NCI-H1105 (cell line): ENCODE data around the gene MYO7A.

Experiments
- DNase-seq: peaks from one replicate; lab custom pipeline; 2025; lab: John Stamatoyannopoulos, UW

Gene MYO7A

GRCh38 chr11:77200351-77201268 is 72.6 kb downstream of the MYO7A start:
- no peak for DNase-seq

- no peak for DNase-seq
Measured at GRCh38 chr11:77201370-77201769, 73.3 kb downstream of the MYO7A start.

GRCh38 chr11:77201991-77202841 is 74.2 kb downstream of the MYO7A start:
- DNase-seq = no peak

GRCh38 chr11:77202941-77203900 is 75.2 kb downstream of the MYO7A start:
- DNase-seq = no peak

DNA sequence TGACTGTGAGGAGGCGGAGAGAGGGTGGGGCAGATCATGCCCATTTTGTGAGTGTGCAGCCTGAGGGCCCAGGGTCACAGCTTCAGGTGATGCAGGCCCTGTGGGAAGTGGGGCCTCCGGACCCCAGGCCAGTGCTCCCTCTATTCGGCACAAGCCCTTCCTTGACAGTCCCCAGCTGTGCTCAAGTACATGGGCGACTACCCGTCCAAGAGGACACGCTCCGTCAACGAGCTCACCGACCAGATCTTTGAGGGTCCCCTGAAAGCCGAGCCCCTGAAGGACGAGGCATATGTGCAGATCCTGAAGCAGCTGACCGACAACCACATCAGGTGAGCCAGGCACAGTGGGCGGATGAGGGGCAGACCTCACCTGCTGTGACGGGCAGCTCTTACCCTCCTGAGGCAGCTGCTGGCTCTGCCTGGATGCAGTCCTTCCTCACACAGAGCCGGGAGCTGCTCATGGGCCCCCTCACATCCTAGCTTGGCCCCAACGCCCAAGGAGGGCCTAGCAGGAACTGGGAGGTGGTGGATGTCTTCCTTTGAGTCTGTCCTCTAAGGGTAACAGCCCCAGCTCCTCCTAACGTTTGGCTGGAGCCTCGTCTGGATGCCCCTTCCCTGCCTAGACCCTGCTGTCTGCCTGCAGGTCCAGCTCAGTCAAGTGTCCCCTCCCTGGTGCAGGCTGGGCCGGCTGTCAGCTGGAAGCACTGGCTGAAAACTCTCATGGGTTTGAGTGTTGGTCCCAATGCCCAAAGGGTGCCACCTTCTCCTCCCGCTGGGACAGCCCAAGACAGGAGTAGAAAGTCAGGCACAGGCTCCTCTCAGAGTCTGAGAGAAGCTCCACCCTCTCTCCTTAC is 76.1 kb downstream of the MYO7A start:
- no peak for DNase-seq

GRCh38 chr11:77204754-77205466 is 76.9 kb downstream of the MYO7A start:
- no peak for DNase-seq

- no peak for DNase-seq
Measured at GRCh38 chr11:77205467-77206263, 77.6 kb downstream of the MYO7A start.

- DNase-seq = no peak
Measured at GRCh38 chr11:77206264-77207018, 78.4 kb downstream of the MYO7A start.

DNA sequence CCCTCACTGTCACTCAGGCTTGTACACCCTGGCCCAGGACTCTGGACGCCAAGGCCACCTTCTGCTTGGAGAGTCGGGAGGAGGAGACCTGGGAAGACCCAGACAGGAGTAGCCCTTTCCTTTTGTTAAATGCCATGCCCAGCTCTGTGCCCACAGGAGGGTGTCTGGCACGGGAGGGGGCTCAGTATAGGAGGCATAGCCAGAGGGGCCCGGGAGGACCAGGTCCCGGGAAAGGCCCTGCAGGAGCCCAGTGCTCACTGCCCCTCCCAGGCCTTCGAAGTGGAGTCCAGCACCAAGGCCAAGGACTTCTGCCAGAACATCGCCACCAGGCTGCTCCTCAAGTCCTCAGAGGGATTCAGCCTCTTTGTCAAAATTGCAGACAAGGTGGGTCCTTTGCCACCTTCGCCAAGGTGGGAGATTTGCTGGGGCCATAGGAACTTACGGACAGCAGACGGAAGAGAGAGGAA is 79.0 kb downstream of the MYO7A start:
- DNase-seq = no peak

DNA sequence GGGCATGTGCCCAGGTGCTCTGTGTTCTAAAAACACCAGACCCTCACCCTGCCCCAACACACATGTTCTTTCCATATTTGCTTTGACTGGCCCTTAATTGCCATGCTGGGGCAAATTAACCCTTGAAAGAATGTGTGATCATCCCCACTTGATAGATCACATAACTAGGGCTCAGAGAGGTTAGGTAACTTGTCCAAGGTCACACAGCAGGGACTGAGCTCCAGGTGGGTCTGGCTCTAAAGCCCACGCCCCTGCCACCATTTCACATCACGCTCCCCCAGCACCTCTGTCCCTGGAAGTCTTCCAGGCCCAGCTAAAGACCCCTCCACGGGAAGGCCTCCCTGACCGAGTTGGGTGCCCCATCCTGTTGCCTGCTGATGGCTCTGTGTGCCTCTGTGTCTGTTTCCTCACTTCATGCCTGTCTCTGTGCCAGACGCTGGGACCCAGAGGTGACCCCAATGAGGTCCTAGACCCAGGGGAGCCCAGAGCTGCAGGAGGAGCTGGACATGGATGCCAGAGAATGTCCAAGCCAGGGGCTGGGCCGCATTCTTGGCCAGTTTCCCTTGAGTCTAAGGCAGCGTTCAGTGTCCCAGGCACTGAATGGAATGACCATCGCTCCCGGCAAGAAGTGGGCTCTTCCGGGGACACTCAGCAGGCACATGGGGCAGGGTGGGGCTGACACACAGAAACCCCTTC is 79.7 kb downstream of the MYO7A start:
- DNase-seq = no peak

DNA sequence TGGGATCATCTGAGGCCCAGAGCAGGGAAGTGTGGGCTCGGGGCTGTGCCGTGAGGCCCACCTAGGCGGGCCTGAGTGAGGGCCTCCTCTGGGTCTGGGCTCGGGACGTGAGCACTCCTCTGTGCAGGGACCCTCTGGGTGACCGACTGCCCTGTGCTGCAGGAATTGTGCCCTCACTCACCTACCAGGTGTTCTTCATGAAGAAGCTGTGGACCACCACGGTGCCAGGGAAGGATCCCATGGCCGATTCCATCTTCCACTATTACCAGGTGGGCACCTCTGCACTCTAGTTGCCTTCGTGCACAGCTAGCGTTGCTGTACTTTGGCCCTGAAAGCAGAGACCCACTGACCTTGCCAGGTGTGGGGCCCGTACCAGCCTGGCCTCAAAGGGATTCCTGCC is 80.5 kb downstream of the MYO7A start:
- no peak for DNase-seq

DNA sequence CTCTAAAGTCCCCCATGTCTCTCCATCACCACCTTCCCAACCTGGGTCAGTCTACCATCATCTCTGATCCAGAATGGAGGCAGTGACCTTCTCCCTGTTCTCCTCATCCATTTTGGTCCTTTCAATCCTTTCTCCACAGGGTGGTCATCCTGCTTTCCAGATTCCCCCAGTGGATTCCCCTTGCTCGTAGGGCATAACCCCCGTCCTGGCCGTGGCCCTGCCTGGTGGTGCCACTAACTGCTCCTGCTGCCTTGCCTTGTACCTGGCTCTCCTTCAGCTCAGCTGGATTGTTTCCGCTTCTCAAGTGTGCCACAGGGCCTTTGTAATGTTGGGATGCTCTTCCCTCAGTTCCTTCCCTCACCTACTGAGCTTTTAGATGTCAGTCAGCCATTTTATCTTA is 81.6 kb downstream of the MYO7A start:
- DNase-seq = no peak

DNA sequence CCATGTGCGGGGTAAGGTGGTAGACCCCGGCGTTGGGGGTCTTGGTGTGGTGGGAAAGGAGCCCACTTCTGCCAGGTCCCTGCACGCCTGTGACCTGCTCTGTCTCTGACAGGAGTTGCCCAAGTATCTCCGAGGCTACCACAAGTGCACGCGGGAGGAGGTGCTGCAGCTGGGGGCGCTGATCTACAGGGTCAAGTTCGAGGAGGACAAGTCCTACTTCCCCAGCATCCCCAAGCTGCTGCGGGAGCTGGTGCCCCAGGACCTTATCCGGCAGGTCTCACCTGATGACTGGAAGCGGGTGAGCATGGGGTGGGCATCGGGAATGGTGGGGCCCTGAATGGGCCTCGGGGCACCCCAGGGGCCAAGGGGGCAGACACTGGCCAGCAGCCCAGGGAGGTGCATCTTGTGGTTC is 83.0 kb downstream of the MYO7A start:
- DNase-seq = no peak

GRCh38 chr11:77211594-77212251 is 83.7 kb downstream of the MYO7A start:
- DNase-seq = no peak

GRCh38 chr11:77212314-77213007 is 84.4 kb downstream of the MYO7A start:
- no peak for DNase-seq

DNA sequence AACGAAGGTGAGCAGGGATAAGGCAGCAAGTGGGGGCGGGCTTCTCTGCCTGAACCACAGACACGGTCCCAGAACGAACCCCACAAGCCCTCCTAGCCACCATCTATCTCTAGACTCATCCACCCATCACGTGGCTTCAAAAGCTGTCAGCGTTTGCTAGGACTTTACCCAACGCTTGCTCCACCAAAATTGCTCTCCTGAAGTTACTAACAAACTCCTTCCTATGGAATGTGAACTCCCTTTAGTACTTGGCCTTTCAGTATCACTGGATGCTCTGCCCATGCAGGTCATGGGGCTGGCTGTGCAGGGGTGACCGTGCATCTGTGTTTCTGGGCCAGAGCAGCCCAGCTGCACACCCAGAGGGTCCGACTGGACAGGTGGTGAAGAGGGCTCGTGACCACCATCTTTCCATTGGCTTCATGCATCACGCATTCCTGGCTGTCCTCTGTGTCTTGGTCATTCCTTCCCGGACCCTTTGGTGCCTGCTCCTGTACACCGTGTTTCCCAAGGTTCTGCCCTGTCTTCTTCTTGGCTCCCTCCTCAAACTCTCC is 85.1 kb downstream of the MYO7A start:
- DNase-seq = no peak
